HG03457 (cell line): Measurements from ENCODE around the gene BORCS6.

Experiments used
- ATAC-seq: cut with Tn5 transposase; IDR thresholded peaks from one replicate; pipeline ENCODE4 v1.9.1; 2021; ENCODE audit warnings: moderate number of reproducible peaks; ENCODE audit not compliant: unreplicated experiment

BORCS6 gene

GRCh38 chr17:8143581-8144400 is 46.2 kb downstream of the BORCS6 start:
- ATAC-seq: no peak

- no peak for ATAC-seq
Observed at GRCh38 chr17:8142887-8143580, 46.9 kb downstream of the BORCS6 start.

- no peak for ATAC-seq
Observed at GRCh38 chr17:8142158-8142886, 47.7 kb downstream of the BORCS6 start.

GRCh38 chr17:8141741-8142140 is 48.2 kb downstream of the BORCS6 start:
- ATAC-seq: no peak

- no peak for ATAC-seq
Observed at GRCh38 chr17:8141045-8141444, 48.9 kb downstream of the BORCS6 start.

GRCh38 chr17:8140065-8141029 is 49.6 kb downstream of the BORCS6 start:
- ATAC-seq: no peak

GRCh38 chr17:8138672-8139371 is 51.2 kb downstream of the BORCS6 start:
- ATAC-seq: peak; percentile 56

- ATAC-seq: no peak
Observed at GRCh38 chr17:8138374-8138671, 51.7 kb downstream of the BORCS6 start.
